CD4-positive, CD25-positive, alpha-beta regulatory T cell (primary cell): Measurements from ENCODE around the gene ADH4. TPM values are rescaled to one million over a fixed set of nuclear protein-coding genes. Genes with fewer than 3 reads are reported as not detected.

Experiments
- ATAC-seq, 2 donors: fragments of 150-1000 bp; cut with Tn5 transposase; one replicate each; pipeline ENCODE4 v1.10.0; 2021; ENCODE audit warnings: low read depth in 2 of 2, moderate number of reproducible peaks in 2 of 2, moderate library complexity in 1 of 2
- DNase-seq, 3 donors: peaks; one replicate each; pipeline versions ENCODE4 v3.0.0 to v3.0.0-alpha.2; 2012 to 2022; ENCODE audit warnings: mixed read lengths in 1 of 3
- H3K27ac ChIP-seq: one replicate; pipeline ENCODE4 v1.7.0; 2013; ENCODE audit warnings: mild to moderate bottlenecking, low read length; ENCODE audit not compliant: insufficient read depth, poor library complexity, severe bottlenecking
- H3K27me3 ChIP-seq: one replicate; pipeline ENCODE4 v1.7.0; 2013; ENCODE audit warnings: low read length; ENCODE audit not compliant: control insufficient read depth, insufficient read depth
- H3K36me3 ChIP-seq: one replicate; pipeline ENCODE4 v1.7.0; 2013; ENCODE audit warnings: mild to moderate bottlenecking, low read length, moderate library complexity; ENCODE audit not compliant: control insufficient read depth, insufficient read depth
- H3K4me1 ChIP-seq: 2 replicates; pipeline ENCODE4 v1.7.0; 2013; ENCODE audit warnings: mild to moderate bottlenecking, low read length; ENCODE audit not compliant: insufficient read depth, control insufficient read depth, poor library complexity, severe bottlenecking
- H3K4me3 ChIP-seq: one replicate; pipeline ENCODE4 v1.7.0; 2013; ENCODE audit warnings: low read depth, mild to moderate bottlenecking, low read length, moderate library complexity
- H3K9me3 ChIP-seq, 2 experiments: 1 replicate in 1 of 2; 2 replicates in 1 of 2; pipeline ENCODE4 v1.7.0; 2013; ENCODE audit warnings: low read length in 2 of 2, mild to moderate bottlenecking in 1 of 2, moderate library complexity in 1 of 2; ENCODE audit not compliant: control insufficient read depth in 2 of 2
- H3K27ac Mint-ChIP-seq, 3 donors: one replicate each; pipeline ENCODE4 v1.8.0; 2020 to 2022; ENCODE audit warnings: mild to moderate bottlenecking in 3 of 3, mixed read lengths in 3 of 3, moderate library complexity in 2 of 3
- H3K27me3 Mint-ChIP-seq: one replicate; pipeline ENCODE4 v1.8.0; 2022; ENCODE audit warnings: mild to moderate bottlenecking, mixed read lengths
- H3K36me3 Mint-ChIP-seq: one replicate; pipeline ENCODE4 v1.8.0; 2020; ENCODE audit warnings: mixed read lengths
- H3K4me1 Mint-ChIP-seq, 4 donors: one replicate each; pipeline ENCODE4 v1.8.0; 2020 to 2022; ENCODE audit warnings: mixed read lengths in 4 of 4, mild to moderate bottlenecking in 1 of 4
- H3K4me3 Mint-ChIP-seq, 4 donors: one replicate each; pipeline ENCODE4 v1.8.0; 2020 to 2022; ENCODE audit warnings: mild to moderate bottlenecking in 4 of 4, mixed read lengths in 4 of 4, moderate library complexity in 3 of 4
- H3K9me3 Mint-ChIP-seq, 7 donors: one replicate each; pipeline ENCODE4 v1.8.0; 2020 to 2022; ENCODE audit warnings: mixed read lengths in 7 of 7, mild to moderate bottlenecking in 3 of 7, moderate library complexity in 2 of 7
- polyA plus RNA-seq, 4 donors: library from polyadenylated mRNA; unstranded; fragments of 300-500 nt; fragmentation: Illumina TruSeq; gene quantifications; one replicate each; pipeline ENCODE4 v1.2.3, GENCODE V29; 2021
- total RNA-seq: library from RNA; stranded (reverse); gene quantifications from one replicate; pipeline ENCODE4 v1.2.3, GENCODE V29; 2022

The ADH4 gene
- total and polyA plus RNA-seq, 5 donors from 2014 or later = not detected

GRCh38 chr4:99151452-99151851 is 7.4 kb upstream of the ADH4 start:
- no peaks in the 10 kb centered on the region for H3K9me3 ChIP-seq

GRCh38 chr4:99149426-99150019 is 5.4 kb upstream of the ADH4 start:
- ATAC-seq (no peak), DNase-seq (peak in 1 of 3 donors; percentile 2)
- no peaks in the 10 kb centered on the region for H3K36me3 Mint-ChIP-seq
- H3K4me1 Mint-ChIP-seq = peaks cover 0 to 3% (median 1%) of the 10 kb centered on the region in 4 donors
- Histone ChIP-seq H3K9me3 (no peaks in the 10 kb centered on the region), H3K4me3 (no peak overlapping the region), H3K27ac (no peak overlapping the region), H3K4me1 (no peaks in the 10 kb centered on the region), H3K36me3 (no peaks in the 10 kb centered on the region), H3K27me3 (peaks cover 2% of the 10 kb centered on the region)
- no peak overlapping the region for H3K27ac Mint-ChIP-seq
- peaks cover 4% of the 10 kb centered on the region for H3K27me3 Mint-ChIP-seq
- H3K9me3 Mint-ChIP-seq = no peaks in the 10 kb centered on the region
- no peak overlapping the region for H3K4me3 Mint-ChIP-seq

More at GRCh38 chr4:99151452-99151851, 7.4 kb upstream of the ADH4 start:
- peaks cover 2% of the 10 kb centered on the region for H3K27me3 ChIP-seq
- no peak overlapping the region for H3K4me3 Mint-ChIP-seq
- no peaks in the 10 kb centered on the region for H3K36me3 Mint-ChIP-seq
- H3K4me1 Mint-ChIP-seq = peaks cover 0 to 3% (median 1%) of the 10 kb centered on the region in 4 donors
- DNase-seq = no peak
- no peaks in the 10 kb centered on the region for H3K4me1 ChIP-seq
- H3K36me3 ChIP-seq = no peaks in the 10 kb centered on the region
- no peaks in the 10 kb centered on the region for H3K27me3 Mint-ChIP-seq
- no peaks in the 10 kb centered on the region for H3K9me3 Mint-ChIP-seq
- no peak overlapping the region for H3K27ac Mint-ChIP-seq
- no peak overlapping the region for H3K27ac ChIP-seq
- H3K4me3 ChIP-seq = no peak overlapping the region
- no peak for ATAC-seq

- peaks cover 2% of the 10 kb centered on the region for H3K27me3 ChIP-seq
- H3K4me3 Mint-ChIP-seq = no peak overlapping the region
Measured at GRCh38 chr4:99148550-99148949, 4.5 kb upstream of the ADH4 start.

GRCh38 chr4:99144587-99144986 is 490 bp upstream of the ADH4 start:
- no peak for ATAC-seq
- Mint-ChIP-seq H3K27ac (no peak overlapping the region), H3K4me3 (no peak overlapping the region), H3K9me3 (no peaks in the 10 kb centered on the region), H3K36me3 (no peaks in the 10 kb centered on the region), H3K4me1 (peaks cover 0 to 1% (median under 1%) of the 10 kb centered on the region in 4 donors), H3K27me3 (peaks cover 4% of the 10 kb centered on the region)
- H3K27ac ChIP-seq = no peak overlapping the region
- no peaks in the 10 kb centered on the region for H3K4me1 ChIP-seq
- H3K9me3 ChIP-seq = no peaks in the 10 kb centered on the region
- DNase-seq = no peak
- H3K27me3 ChIP-seq = peaks cover 2% of the 10 kb centered on the region
- H3K4me3 ChIP-seq = no peak overlapping the region
- no peaks in the 10 kb centered on the region for H3K36me3 ChIP-seq

More at GRCh38 chr4:99148550-99148949, 4.5 kb upstream of the ADH4 start:
- peaks cover 0 to 3% (median 1%) of the 10 kb centered on the region in 4 donors for H3K4me1 Mint-ChIP-seq
- peaks cover 4% of the 10 kb centered on the region for H3K27me3 Mint-ChIP-seq
- Histone ChIP-seq H3K4me3 (no peak overlapping the region), H3K36me3 (no peaks in the 10 kb centered on the region), H3K4me1 (no peaks in the 10 kb centered on the region), H3K27ac (no peak overlapping the region), H3K9me3 (no peaks in the 10 kb centered on the region)
- DNase-seq (no peak), ATAC-seq (no peak)
- H3K36me3 Mint-ChIP-seq = no peaks in the 10 kb centered on the region
- no peak overlapping the region for H3K27ac Mint-ChIP-seq
- H3K9me3 Mint-ChIP-seq = no peaks in the 10 kb centered on the region

- no peaks in the 10 kb centered on the region for H3K36me3 ChIP-seq
- Mint-ChIP-seq H3K9me3 (no peaks in the 10 kb centered on the region), H3K27ac (no peak overlapping the region), H3K4me1 (no peaks in the 10 kb centered on the region), H3K4me3 (no peak overlapping the region), H3K27me3 (peaks cover 4% of the 10 kb centered on the region), H3K36me3 (no peaks in the 10 kb centered on the region)
- H3K27ac ChIP-seq = no peak overlapping the region
- no peaks in the 10 kb centered on the region for H3K4me1 ChIP-seq
- DNase-seq (no peak), ATAC-seq (no peak)
- no peak overlapping the region for H3K4me3 ChIP-seq
- H3K27me3 ChIP-seq = no peaks in the 10 kb centered on the region
- H3K9me3 ChIP-seq = no peaks in the 10 kb centered on the region
Measured at GRCh38 chr4:99136329-99136728, 7.8 kb downstream of the ADH4 start.

- no peak overlapping the region for H3K4me3 Mint-ChIP-seq
- Histone ChIP-seq H3K4me3 (no peak overlapping the region), H3K27me3 (no peaks in the 10 kb centered on the region), H3K4me1 (no peaks in the 10 kb centered on the region), H3K9me3 (no peaks in the 10 kb centered on the region), H3K36me3 (no peaks in the 10 kb centered on the region), H3K27ac (no peak overlapping the region)
- H3K4me1 Mint-ChIP-seq = no peaks in the 10 kb centered on the region
- H3K27ac Mint-ChIP-seq = no peak overlapping the region
- no peaks in the 10 kb centered on the region for H3K36me3 Mint-ChIP-seq
- DNase-seq (no peak), ATAC-seq (no peak)
- peaks cover 4% of the 10 kb centered on the region for H3K27me3 Mint-ChIP-seq
- H3K9me3 Mint-ChIP-seq = no peaks in the 10 kb centered on the region
Measured at GRCh38 chr4:99135541-99136162, 8.4 kb downstream of the ADH4 start.

- Mint-ChIP-seq H3K4me1 (no peaks in the 10 kb centered on the region), H3K9me3 (no peaks in the 10 kb centered on the region), H3K27ac (no peak overlapping the region), H3K36me3 (no peaks in the 10 kb centered on the region), H3K27me3 (peaks cover 4% of the 10 kb centered on the region), H3K4me3 (no peak overlapping the region)
- Histone ChIP-seq H3K27ac (no peak overlapping the region), H3K4me3 (no peak overlapping the region), H3K4me1 (no peaks in the 10 kb centered on the region), H3K36me3 (no peaks in the 10 kb centered on the region), H3K9me3 (no peaks in the 10 kb centered on the region), H3K27me3 (peaks cover under 1% of the 10 kb centered on the region)
- ATAC-seq = no peak
- no peak for DNase-seq
Measured at GRCh38 chr4:99134586-99134985, 9.5 kb downstream of the ADH4 start.

GRCh38 chr4:99131378-99131777 is 12.7 kb downstream of the ADH4 start:
- Histone ChIP-seq H3K27ac (no peak overlapping the region), H3K4me1 (no peaks in the 10 kb centered on the region), H3K36me3 (no peaks in the 10 kb centered on the region), H3K4me3 (no peak overlapping the region), H3K9me3 (no peaks in the 10 kb centered on the region), H3K27me3 (peaks cover 2% of the 10 kb centered on the region)
- no peak for DNase-seq
- Mint-ChIP-seq H3K27ac (no peak overlapping the region), H3K4me3 (no peak overlapping the region), H3K36me3 (no peaks in the 10 kb centered on the region), H3K9me3 (no peaks in the 10 kb centered on the region), H3K27me3 (peaks cover 4% of the 10 kb centered on the region), H3K4me1 (no peaks in the 10 kb centered on the region)
- no peak for ATAC-seq
